ENCODE data around the gene CDK5. TPM values are rescaled to one million over a fixed set of nuclear protein-coding genes. Genes with fewer than 3 reads are reported as not detected.

CDK5 gene
- total and polyA plus RNA-seq, 4 experiments from 2014 or later: 6.3 to 15.2 (median 9.1) TPM

GRCh38 chr7:151099486-151100211, 42.0 kb upstream of the CDK5 start:
- POLR2A ChIA-PET (ENCODE audit: partially characterized antibody): no interaction called here
- H3K36me3 ChIP-seq (ENCODE audit: insufficient read depth, low read length): no peaks in the 10 kb centered on the region
- intact Hi-C loops (cut with micrococcal nuclease): no loop called here
- no peak overlapping the region for H3K27ac ChIP-seq (ENCODE audit: low read depth, low read length)
- CTCF ChIA-PET (ENCODE audit: partially characterized antibody): no interaction called here
- Mint-ChIP-seq H3K4me1 (peaks cover 3 to 6% (median 5%) of the 10 kb centered on the region in 4 donors), H3K27ac (peak overlapping the region in 1 of 7 donors; percentile 36), H3K36me3 (no peaks in the 10 kb centered on the region), H3K27me3 (no peaks in the 10 kb centered on the region), H3K9me3 (no peaks in the 10 kb centered on the region), H3K4me3 (no peak overlapping the region)
- no peaks in the 10 kb centered on the region for H3K27me3 ChIP-seq (ENCODE audit: insufficient read depth, low read length)
- H3K9me3 ChIP-seq (ENCODE audit: control insufficient read depth in 1 of 2, low read length in 2 of 2): no peaks in the 10 kb centered on the region
- H3K4me3 ChIP-seq (ENCODE audit: low read length in 2 of 2): no peak overlapping the region
- DNase-seq: peak in 1 of 5 donors; percentile 8
- peaks cover 5% of the 10 kb centered on the region for H3K4me1 ChIP-seq (ENCODE audit: insufficient read depth, low read length)

- Mint-ChIP-seq H3K4me3 (peak overlapping the region in 3 of 8 donors; percentile 5 to 70 (median 54)), H3K27ac (peak overlapping the region in 6 of 7 donors; percentile 68 to 86 (median 74)), H3K9me3 (no peaks in the 10 kb centered on the region), H3K27me3 (no peaks in the 10 kb centered on the region), H3K4me1 (peaks cover 3 to 12% (median 5%) of the 10 kb centered on the region in 4 donors), H3K36me3 (no peaks in the 10 kb centered on the region)
- H3K4me1 ChIP-seq (ENCODE audit: insufficient read depth, low read length): peaks cover 5% of the 10 kb centered on the region
- no peak overlapping the region for H3K27ac ChIP-seq (ENCODE audit: low read depth, low read length)
- no peaks in the 10 kb centered on the region for H3K9me3 ChIP-seq (ENCODE audit: control insufficient read depth in 1 of 2, low read length in 2 of 2)
- DNase-seq: peak in 2 of 5 donors; percentile 32 to 51
- ChIA-PET CTCF (ENCODE audit: partially characterized antibody) (interaction anchor here (0.7 to 5.3 kb wide), 3 partner anchors 12 to 28 kb away, joined by 3 to 27 read pairs (median 3); no protein-coding TSS in a partner anchor), POLR2A (ENCODE audit: partially characterized antibody) (interaction anchor here (2.4 kb wide), 1 partner anchor 15 kb away, joined by 7 read pairs; the partner anchor contains the start of gene FASTK)
- no peak overlapping the region for H3K4me3 ChIP-seq (ENCODE audit: low read length in 2 of 2)
- H3K27me3 ChIP-seq (ENCODE audit: insufficient read depth, low read length): no peaks in the 10 kb centered on the region
- intact Hi-C loops (cut with micrococcal nuclease): no loop called here
- no peaks in the 10 kb centered on the region for H3K36me3 ChIP-seq (ENCODE audit: insufficient read depth, low read length)
Observed at GRCh38 chr7:151095828-151096475, 38.3 kb upstream of the CDK5 start.

DNA sequence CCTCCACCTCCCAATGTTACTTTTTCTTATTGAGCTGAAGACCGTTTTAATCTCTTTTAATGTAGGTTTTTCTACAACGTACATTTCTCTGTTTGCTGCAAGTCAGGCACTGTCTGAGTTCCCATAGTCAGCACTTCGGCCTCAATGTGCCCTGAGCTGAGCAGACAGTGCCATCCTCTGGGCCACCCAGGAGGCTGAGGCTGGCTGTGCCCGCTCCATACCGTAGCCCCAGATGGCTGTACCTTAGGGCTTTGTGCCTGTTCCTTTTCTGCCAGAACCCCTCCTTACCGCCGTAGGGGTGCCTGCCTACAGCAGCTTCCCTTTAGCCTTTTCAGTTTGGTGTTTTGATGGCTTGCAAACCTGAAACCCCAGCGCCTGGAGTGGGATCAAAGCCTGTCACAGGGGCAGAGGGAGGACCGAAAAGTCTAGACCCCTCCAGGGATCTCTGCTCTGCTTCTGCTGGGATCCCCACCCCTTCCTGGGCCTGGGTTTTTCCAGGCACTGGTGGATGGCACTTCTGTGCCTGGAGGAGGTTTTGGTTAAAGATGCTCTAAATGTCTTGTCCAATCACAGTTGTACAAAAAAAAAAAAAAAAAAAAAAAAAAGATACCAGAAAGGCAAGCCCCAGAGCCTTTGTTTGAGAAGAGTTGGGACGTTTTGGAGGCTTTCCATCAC, 37.6 kb upstream of the CDK5 start:
- Mint-ChIP-seq H3K9me3 (no peaks in the 10 kb centered on the region), H3K4me1 (peaks cover 3 to 12% (median 5%) of the 10 kb centered on the region in 4 donors), H3K27ac (peak overlapping the region in 3 of 7 donors; percentile 63 to 86 (median 76)), H3K36me3 (no peaks in the 10 kb centered on the region), H3K27me3 (no peaks in the 10 kb centered on the region), H3K4me3 (no peak overlapping the region)
- H3K4me3 ChIP-seq (ENCODE audit: low read length in 2 of 2): no peak overlapping the region
- ChIA-PET CTCF (ENCODE audit: partially characterized antibody) (interaction anchor here (1.2 to 5.3 kb wide), 3 partner anchors 16 to 179 kb away, joined by 3 to 27 read pairs (median 3); no protein-coding TSS in a partner anchor), POLR2A (ENCODE audit: partially characterized antibody) (interaction anchor here (2.4 kb wide), 1 partner anchor 14 kb away, joined by 7 read pairs; the partner anchor contains the start of gene FASTK)
- no peaks in the 10 kb centered on the region for H3K36me3 ChIP-seq (ENCODE audit: insufficient read depth, low read length)
- DNase-seq: no peak
- H3K9me3 ChIP-seq (ENCODE audit: control insufficient read depth in 1 of 2, low read length in 2 of 2): no peaks in the 10 kb centered on the region
- no peak overlapping the region for H3K27ac ChIP-seq (ENCODE audit: low read depth, low read length)
- H3K4me1 ChIP-seq (ENCODE audit: insufficient read depth, low read length): peaks cover 5% of the 10 kb centered on the region
- H3K27me3 ChIP-seq (ENCODE audit: insufficient read depth, low read length): no peaks in the 10 kb centered on the region
- intact Hi-C loops (cut with micrococcal nuclease): no loop called here

- Mint-ChIP-seq H3K27ac (peak overlapping the region in 1 of 7 donors; percentile 63), H3K4me3 (no peak overlapping the region), H3K9me3 (no peaks in the 10 kb centered on the region), H3K27me3 (no peaks in the 10 kb centered on the region), H3K36me3 (no peaks in the 10 kb centered on the region), H3K4me1 (peaks cover 3 to 12% (median 7%) of the 10 kb centered on the region in 4 donors)
- ChIA-PET CTCF (ENCODE audit: partially characterized antibody) (interaction anchor here (1.2 to 5.3 kb wide), 3 partner anchors 16 to 179 kb away, joined by 3 to 27 read pairs (median 3); no protein-coding TSS in a partner anchor), POLR2A (ENCODE audit: partially characterized antibody) (interaction anchor here (2.4 kb wide), 1 partner anchor 14 kb away, joined by 7 read pairs; the partner anchor contains the start of gene FASTK)
- intact Hi-C loops (cut with micrococcal nuclease): no loop called here
- no peaks in the 10 kb centered on the region for H3K9me3 ChIP-seq (ENCODE audit: control insufficient read depth in 1 of 2, low read length in 2 of 2)
- H3K36me3 ChIP-seq (ENCODE audit: insufficient read depth, low read length): no peaks in the 10 kb centered on the region
- H3K27me3 ChIP-seq (ENCODE audit: insufficient read depth, low read length): no peaks in the 10 kb centered on the region
- H3K27ac ChIP-seq (ENCODE audit: low read depth, low read length): no peak overlapping the region
- no peak overlapping the region for H3K4me3 ChIP-seq (ENCODE audit: low read length in 2 of 2)
- H3K4me1 ChIP-seq (ENCODE audit: insufficient read depth, low read length): peaks cover 5% of the 10 kb centered on the region
- no peak for DNase-seq
Observed at GRCh38 chr7:151094675-151095074, 37.0 kb upstream of the CDK5 start.

DNA sequence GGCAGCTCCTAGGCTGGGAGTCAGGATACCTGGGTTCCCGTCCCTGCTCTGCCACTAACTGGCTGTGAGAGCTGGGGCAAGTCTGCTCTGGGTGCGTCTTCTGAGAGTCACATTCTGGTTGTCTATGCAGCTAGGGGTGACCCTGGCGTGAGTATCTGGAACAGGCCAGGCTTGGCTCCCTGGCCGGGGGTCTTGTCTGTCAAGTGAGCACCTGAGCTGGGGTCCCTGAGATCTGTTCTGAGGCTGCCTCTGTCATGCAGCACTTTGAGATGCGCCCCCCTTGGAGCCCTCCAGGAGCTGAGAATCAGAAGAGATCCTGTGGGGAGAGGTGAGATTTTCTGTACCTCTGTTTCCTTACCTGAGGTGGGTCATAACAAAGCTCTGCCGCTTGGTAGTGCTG, 36.1 kb upstream of the CDK5 start:
- H3K27ac Mint-ChIP-seq: peak overlapping the region in 1 of 7 donors; percentile 13
- H3K4me3 Mint-ChIP-seq: no peak overlapping the region
- intact Hi-C loops (cut with micrococcal nuclease): no loop called here
- H3K4me1 ChIP-seq (ENCODE audit: insufficient read depth, low read length): peaks cover 8% of the 10 kb centered on the region
- H3K4me3 ChIP-seq (ENCODE audit: low read length in 2 of 2): no peak overlapping the region
- no peaks in the 10 kb centered on the region for H3K27me3 Mint-ChIP-seq
- ChIA-PET CTCF (ENCODE audit: partially characterized antibody) (interaction anchor here (0.6 to 5.3 kb wide), 4 partner anchors 12 to 75 kb away, joined by 3 to 27 read pairs (median 3); no protein-coding TSS in a partner anchor), POLR2A (ENCODE audit: partially characterized antibody) (interaction anchor here (0.7 to 2.4 kb wide), 2 partner anchors 13 to 65 kb away, joined by 3 to 7 read pairs; partner anchors contain the start of genes ABCB8 and FASTK)
- no peak for DNase-seq
- H3K36me3 Mint-ChIP-seq: no peaks in the 10 kb centered on the region
- peaks cover 7 to 17% (median 12%) of the 10 kb centered on the region in 4 donors for H3K4me1 Mint-ChIP-seq
- no peak overlapping the region for H3K27ac ChIP-seq (ENCODE audit: low read depth, low read length)
- no peaks in the 10 kb centered on the region for H3K27me3 ChIP-seq (ENCODE audit: insufficient read depth, low read length)
- no peaks in the 10 kb centered on the region for H3K36me3 ChIP-seq (ENCODE audit: insufficient read depth, low read length)
- H3K9me3 ChIP-seq (ENCODE audit: control insufficient read depth in 1 of 2, low read length in 2 of 2): no peaks in the 10 kb centered on the region
- no peaks in the 10 kb centered on the region for H3K9me3 Mint-ChIP-seq

DNA sequence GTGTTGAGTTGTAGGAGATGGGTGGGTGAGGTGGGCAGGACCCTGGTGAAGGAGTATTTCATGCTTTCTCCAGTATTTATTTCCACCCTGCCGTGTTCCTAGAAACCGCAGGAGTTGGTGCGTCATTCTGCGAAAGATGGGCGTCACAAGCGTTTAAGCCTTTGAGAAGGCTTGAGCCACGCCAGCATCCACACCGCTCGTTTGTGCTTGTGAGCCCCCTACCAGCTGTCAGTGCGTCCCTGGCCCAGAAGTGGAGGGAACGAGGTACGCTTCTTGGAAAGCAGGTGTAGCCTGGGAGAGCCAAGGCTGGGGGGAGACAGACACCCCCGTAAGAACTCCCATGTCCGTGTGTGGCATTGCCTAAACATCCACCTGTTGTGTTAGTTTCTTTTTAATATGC, 34.3 kb upstream of the CDK5 start:
- H3K27ac Mint-ChIP-seq: peak overlapping the region in 1 of 7 donors; percentile 29
- intact Hi-C loops (cut with micrococcal nuclease): no loop called here
- peaks cover 11 to 24% (median 18%) of the 10 kb centered on the region in 4 donors for H3K4me1 Mint-ChIP-seq
- H3K9me3 Mint-ChIP-seq: no peaks in the 10 kb centered on the region
- Histone ChIP-seq H3K36me3 (ENCODE audit: insufficient read depth, low read length) (no peaks in the 10 kb centered on the region), H3K4me3 (ENCODE audit: low read length in 2 of 2) (no peak overlapping the region), H3K9me3 (ENCODE audit: control insufficient read depth in 1 of 2, low read length in 2 of 2) (no peaks in the 10 kb centered on the region), H3K27ac (ENCODE audit: low read depth, low read length) (no peak overlapping the region), H3K4me1 (ENCODE audit: insufficient read depth, low read length) (peaks cover 25% of the 10 kb centered on the region), H3K27me3 (ENCODE audit: insufficient read depth, low read length) (no peaks in the 10 kb centered on the region)
- H3K36me3 Mint-ChIP-seq: no peaks in the 10 kb centered on the region
- CTCF ChIA-PET (ENCODE audit: partially characterized antibody): interaction anchor here (1.6 to 5.3 kb wide), 2 partner anchors 19 to 103 kb away, joined by 3 to 27 read pairs; no protein-coding TSS in a partner anchor
- no peak for DNase-seq
- no peak overlapping the region for H3K4me3 Mint-ChIP-seq
- POLR2A ChIA-PET (ENCODE audit: partially characterized antibody): no interaction called here
- H3K27me3 Mint-ChIP-seq: no peaks in the 10 kb centered on the region

Measured in CD4-positive, alpha-beta memory T cell (primary cell).